ENCODE results near the gene SASS6.
"Not testable (repeated sequence)": the region's sequence is repeated elsewhere in the genome, so short reads cannot be mapped to it uniquely, and the experiment has no call there.

The SASS6 gene

GRCh38 chr1:100101564-100101963 is 31.2 kb downstream of the SASS6 start:
- DNase-seq = no peak

- no peak for DNase-seq
Observed at GRCh38 chr1:100100202-100100601, 32.5 kb downstream of the SASS6 start.

GRCh38 chr1:100090471-100090870 is 42.3 kb downstream of the SASS6 start:
- no peak for DNase-seq

- DNase-seq = no peak
Observed at GRCh38 chr1:100089082-100089481, 43.6 kb downstream of the SASS6 start.

- no peak for DNase-seq
Observed at GRCh38 chr1:100087396-100087795, 45.3 kb downstream of the SASS6 start.

- no peak for DNase-seq
Observed at GRCh38 chr1:100080331-100080730, 52.4 kb downstream of the SASS6 start.

GRCh38 chr1:100077531-100077930 is 55.2 kb downstream of the SASS6 start:
- no peak for DNase-seq

- no peak for DNase-seq
Observed at GRCh38 chr1:100076744-100077143, 56.0 kb downstream of the SASS6 start.

GRCh38 chr1:100076319-100076718 is 56.4 kb downstream of the SASS6 start:
- DNase-seq = no peak

GRCh38 chr1:100075773-100076172 is 57.0 kb downstream of the SASS6 start:
- no peak for DNase-seq

- DNase-seq = no peak
Observed at GRCh38 chr1:100074604-100075395, 57.9 kb downstream of the SASS6 start.

GRCh38 chr1:100073531-100073930 is 59.2 kb downstream of the SASS6 start:
- no peak for DNase-seq

- no peak for DNase-seq
Observed at GRCh38 chr1:100070201-100070939, 62.4 kb downstream of the SASS6 start.

GRCh38 chr1:100065969-100066227 is 66.8 kb downstream of the SASS6 start:
- DNase-seq = no peak

GRCh38 chr1:100065183-100065968 is 67.4 kb downstream of the SASS6 start:
- DNase-seq = no peak

- DNase-seq = no peak
Observed at GRCh38 chr1:100061681-100062080, 71.0 kb downstream of the SASS6 start.

GRCh38 chr1:100053727-100054126 is 79.0 kb downstream of the SASS6 start:
- no peak for DNase-seq

GRCh38 chr1:100053119-100053518 is 79.6 kb downstream of the SASS6 start:
- no peak for DNase-seq

GRCh38 chr1:100051893-100052292 is 80.8 kb downstream of the SASS6 start:
- no peak for DNase-seq

GRCh38 chr1:100051401-100051800 is 81.3 kb downstream of the SASS6 start:
- no peak for DNase-seq

- no peak for DNase-seq
Observed at GRCh38 chr1:100050139-100050538, 82.6 kb downstream of the SASS6 start.

GRCh38 chr1:100047235-100047708 is 85.5 kb downstream of the SASS6 start:
- not testable (repeated sequence) for DNase-seq

GRCh38 chr1:100045206-100045605 is 87.5 kb downstream of the SASS6 start:
- DNase-seq = no peak

GRCh38 chr1:100039591-100039990 is 93.1 kb downstream of the SASS6 start:
- DNase-seq = no peak
